HEK293 (cell line): ENCODE data around the gene CASP6.

Experiments
- CTCF ChIA-PET: fragments of 350-600 bp; formaldehyde crosslinking; extraction: SDS; loops from one replicate; lab custom pipeline; 2021; ENCODE audit warnings: antibody characterized with exemption; lab: Yijun Ruan, JAX
- POLR2A ChIA-PET: fragments of 300-600 bp; formaldehyde crosslinking; extraction: SDS; loops from one replicate; lab custom pipeline; 2020; ENCODE audit warnings: antibody characterized with exemption, inconsistent platforms; lab: Yijun Ruan, JAX
- H3K27ac ChIP-seq: fragments of 200-500 bp; sonication (Bioruptor generic); 2 replicates; pipeline ENCODE4 v1.5.1; 2014; ENCODE audit warnings: low read depth, low read length, control low read depth, inconsistent platforms; ENCODE audit errors: extremely low read depth
- H3K36me3 ChIP-seq, 2 experiments: fragments of 200-500 bp in 1 of 2; sonication (Bioruptor generic) in 1 of 2; 1 replicate in 1 of 2; 2 replicates in 1 of 2; pipeline ENCODE4 v1.5.1; 2014 to 2017; ENCODE audit warnings: inconsistent platforms in 2 of 2, low read length in 2 of 2; ENCODE audit not compliant: control insufficient read depth in 2 of 2, insufficient read depth in 1 of 2
- H3K4me1 ChIP-seq: fragments of 200-500 bp; sonication (Bioruptor generic); 2 replicates; pipeline ENCODE4 v1.5.1; 2014; ENCODE audit warnings: mild to moderate bottlenecking, low read length, inconsistent platforms; ENCODE audit not compliant: control insufficient read depth, insufficient read depth
- H3K4me3 ChIP-seq: 2 replicates; pipeline ENCODE4 v1.5.1; 2011; ENCODE audit warnings: low read depth, mild to moderate bottlenecking, control low read depth, low read length, moderate library complexity
- H3K9me3 ChIP-seq: fragments of 200-500 bp; sonication (Bioruptor generic); 2 replicates; pipeline ENCODE4 v1.5.1; 2014; ENCODE audit warnings: low read depth, low read length, inconsistent platforms; ENCODE audit not compliant: control insufficient read depth, insufficient read depth
- BCL11B ChIP-seq: fragments of 450-650 bp; formaldehyde crosslinking; IDR thresholded peaks from 2 replicates; pipeline ENCODE4 v1.5.1; 2016; ENCODE audit warnings: low read depth, missing biosample characterization, missing genetic modification characterization
- EGR2 ChIP-seq: fragments of 450-650 bp; formaldehyde crosslinking; IDR thresholded peaks from 2 replicates; pipeline ENCODE4 v1.5.1; 2016; ENCODE audit warnings: low read depth, missing biosample characterization, missing genetic modification characterization
- GLI4 ChIP-seq: fragments of 450-650 bp; formaldehyde crosslinking; IDR thresholded peaks from 2 replicates; pipeline ENCODE4 v1.5.1; 2016; ENCODE audit warnings: missing biosample characterization, missing genetic modification characterization
- GLIS1 ChIP-seq: fragments of 450-650 bp; formaldehyde crosslinking; IDR thresholded peaks from 2 replicates; pipeline ENCODE4 v1.5.1; 2016; ENCODE audit warnings: missing biosample characterization, missing genetic modification characterization
- GLIS2 ChIP-seq: fragments of 450-650 bp; formaldehyde crosslinking; IDR thresholded peaks from 2 replicates; pipeline ENCODE4 v1.5.1; 2016; ENCODE audit warnings: missing biosample characterization, missing genetic modification characterization
- HOXD13 ChIP-seq: sonication (generic); formaldehyde crosslinking; IDR thresholded peaks from 2 replicates; pipeline ENCODE4 v1.8.0; 2022; ENCODE audit warnings: missing genetic modification reagents, borderline replicate concordance
- OVOL3 ChIP-seq: fragments of 450-650 bp; formaldehyde crosslinking; IDR thresholded peaks from 2 replicates; pipeline ENCODE4 v1.5.1; 2016; ENCODE audit warnings: missing biosample characterization, missing genetic modification characterization
- PRDM1 ChIP-seq: fragments of 450-650 bp; formaldehyde crosslinking; IDR thresholded peaks from 2 replicates; pipeline ENCODE4; 2016; ENCODE audit warnings: missing biosample characterization, missing genetic modification characterization
- SP2 ChIP-seq: fragments of 450-650 bp; formaldehyde crosslinking; IDR thresholded peaks from 2 replicates; pipeline ENCODE4 v1.5.1; 2016; ENCODE audit warnings: missing biosample characterization, missing genetic modification characterization
- SP7 ChIP-seq: fragments of 450-650 bp; formaldehyde crosslinking; IDR thresholded peaks from 2 replicates; pipeline ENCODE4 v1.5.1; 2016; ENCODE audit warnings: missing biosample characterization, missing genetic modification characterization
- ZBTB21 ChIP-seq: fragments of 450-650 bp; formaldehyde crosslinking; IDR thresholded peaks from 2 replicates; pipeline ENCODE4 v1.5.1; 2017; ENCODE audit warnings: missing biosample characterization, missing genetic modification characterization
- ZBTB49 ChIP-seq: fragments of 450-650 bp; formaldehyde crosslinking; IDR thresholded peaks from 2 replicates; pipeline ENCODE4 v1.5.1; 2016; ENCODE audit warnings: missing biosample characterization, missing genetic modification characterization, low read depth
- ZIC2 ChIP-seq: fragments of 450-650 bp; formaldehyde crosslinking; IDR thresholded peaks from 2 replicates; pipeline ENCODE4 v1.5.1; 2016; ENCODE audit warnings: missing biosample characterization, missing genetic modification characterization
- ZNF148 ChIP-seq: fragments of 450-650 bp; formaldehyde crosslinking; IDR thresholded peaks from 2 replicates; pipeline ENCODE4 v1.5.0; 2017; ENCODE audit warnings: missing biosample characterization, missing genetic modification characterization, borderline replicate concordance
- ZNF169 ChIP-seq: fragments of 450-650 bp; formaldehyde crosslinking; IDR thresholded peaks from 2 replicates; pipeline ENCODE4 v1.5.1; 2016; ENCODE audit warnings: missing biosample characterization, missing genetic modification characterization
- ZNF19 ChIP-seq: fragments of 450-650 bp; formaldehyde crosslinking; IDR thresholded peaks from 2 replicates; pipeline ENCODE4; 2016; ENCODE audit warnings: missing biosample characterization, missing genetic modification characterization, low read depth
- ZNF510 ChIP-seq: fragments of 450-650 bp; formaldehyde crosslinking; IDR thresholded peaks from 2 replicates; pipeline ENCODE4 v1.5.1; 2018; ENCODE audit warnings: mild to moderate bottlenecking, missing genetic modification characterization, missing biosample characterization; ENCODE audit not compliant: insufficient replicate concordance
- ZNF549 ChIP-seq: fragments of 450-650 bp; IDR thresholded peaks from 2 replicates; pipeline ENCODE4 v1.5.1; 2018; ENCODE audit warnings: missing biosample characterization, missing genetic modification characterization, mild to moderate bottlenecking, inconsistent platforms, moderate library complexity
- ZNF610 ChIP-seq: fragments of 450-650 bp; formaldehyde crosslinking; IDR thresholded peaks from 2 replicates; pipeline ENCODE4 v1.5.1; 2016; ENCODE audit warnings: missing biosample characterization, missing genetic modification characterization, borderline replicate concordance
- ZNF621 ChIP-seq: fragments of 450-650 bp; formaldehyde crosslinking; IDR thresholded peaks from 2 replicates; pipeline ENCODE4 v1.5.1; 2017; ENCODE audit warnings: missing biosample characterization, missing genetic modification characterization
- ZNF658 ChIP-seq: fragments of 450-650 bp; formaldehyde crosslinking; IDR thresholded peaks from 2 replicates; pipeline ENCODE4; 2016; ENCODE audit warnings: missing biosample characterization, missing genetic modification characterization
- ZNF791 ChIP-seq: fragments of 450-650 bp; formaldehyde crosslinking; IDR thresholded peaks from 2 replicates; pipeline ENCODE4 v1.5.1; 2016; ENCODE audit warnings: missing biosample characterization, missing genetic modification characterization
- ZNF837 ChIP-seq: fragments of 450-650 bp; formaldehyde crosslinking; IDR thresholded peaks from 2 replicates; pipeline ENCODE4 v1.5.1; 2016; ENCODE audit warnings: missing biosample characterization, missing genetic modification characterization
- ZSCAN30 ChIP-seq: fragments of 450-650 bp; IDR thresholded peaks from 2 replicates; pipeline ENCODE4 v1.5.1; 2018; ENCODE audit warnings: missing biosample characterization, mild to moderate bottlenecking, missing genetic modification characterization, moderate library complexity
- ZXDB ChIP-seq: fragments of 450-650 bp; formaldehyde crosslinking; IDR thresholded peaks from 2 replicates; pipeline ENCODE4 v1.5.1; 2016; ENCODE audit warnings: missing biosample characterization, missing genetic modification characterization
- TF ChIP-seq, protein P1 (sequence below): fragments of 450-650 bp; formaldehyde crosslinking; IDR thresholded peaks from 2 replicates; pipeline ENCODE4 v1.5.1; 2016; ENCODE audit warnings: missing biosample characterization, missing genetic modification characterization

CASP6 gene

GRCh38 chr4:109699553-109700225 lies 3.6 kb downstream of the CASP6 start:
- no peaks in the 10 kb centered on the region for H3K9me3 ChIP-seq
- no peak overlapping the region for H3K27ac ChIP-seq
- ChIA-PET POLR2A (no interaction called here), CTCF (interaction anchor here (0.6 kb wide), 2 partner anchors 78 to 275 kb away, joined by 3 to 4 read pairs; no protein-coding TSS in a partner anchor)
- H3K4me3 ChIP-seq = no peak overlapping the region
- TF ChIP-seq HOXD13 (CRISPR knock-in tag) (no peak), ZNF837 (tag by site-specific recombination) (no peak), BCL11B (tag by site-specific recombination) (no peak), PRDM1 (no peak), ZIC2 (tag by site-specific recombination) (peak; percentile 55), GLIS1 (tag by site-specific recombination) (peak; percentile 14; the same call in 1 of the 2 replicates)
- H3K36me3 ChIP-seq = peaks cover 0 to 43% of the 10 kb centered on the region in 2 experiments; a peak in 1 of 3 replicates
- H3K4me1 ChIP-seq = no peaks in the 10 kb centered on the region

DNA sequence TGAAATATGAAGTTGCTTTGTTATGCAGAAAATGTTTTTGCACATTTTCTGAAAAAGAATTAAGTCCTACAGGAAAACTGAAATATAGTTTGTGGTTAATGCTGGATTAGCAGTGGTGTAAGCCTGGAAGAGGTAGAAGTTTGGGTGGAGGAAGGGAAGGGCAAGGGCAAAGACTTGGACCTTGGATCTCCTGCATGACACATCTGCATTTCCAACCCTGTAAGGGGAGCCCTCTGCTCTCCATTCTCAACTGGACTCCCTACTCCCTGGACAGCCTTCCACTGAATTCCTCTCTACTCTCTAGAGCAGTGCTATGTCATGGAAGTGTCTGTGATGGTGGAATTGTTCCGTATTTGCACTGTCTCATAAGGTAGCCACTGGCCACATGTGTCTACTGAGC lies 4.6 kb downstream of the CASP6 start:
- TF ChIP-seq GLIS2 (tag by site-specific recombination) (no peak), ZXDB (tag by site-specific recombination) (no peak), ZNF610 (tag by site-specific recombination) (no peak), ZNF148 (tag by site-specific recombination) (no peak), ZNF658 (tag by site-specific recombination) (no peak), GLI4 (no peak), ZNF549 (tag by site-specific recombination) (no peak), ZNF510 (tag by site-specific recombination) (no peak), ZBTB49 (tag by site-specific recombination) (no peak), ZNF621 (tag by site-specific recombination) (no peak), ZBTB21 (tag by site-specific recombination) (no peak), ZNF791 (tag by site-specific recombination) (no peak), SP7 (tag by site-specific recombination) (no peak), OVOL3 (no peak), ZNF169 (no peak), EGR2 (no peak), SP2 (tag by site-specific recombination) (no peak), ZSCAN30 (tag by site-specific recombination) (no peak), ZNF19 (tag by site-specific recombination) (no peak)
- TF ChIP-seq, protein P1, sequence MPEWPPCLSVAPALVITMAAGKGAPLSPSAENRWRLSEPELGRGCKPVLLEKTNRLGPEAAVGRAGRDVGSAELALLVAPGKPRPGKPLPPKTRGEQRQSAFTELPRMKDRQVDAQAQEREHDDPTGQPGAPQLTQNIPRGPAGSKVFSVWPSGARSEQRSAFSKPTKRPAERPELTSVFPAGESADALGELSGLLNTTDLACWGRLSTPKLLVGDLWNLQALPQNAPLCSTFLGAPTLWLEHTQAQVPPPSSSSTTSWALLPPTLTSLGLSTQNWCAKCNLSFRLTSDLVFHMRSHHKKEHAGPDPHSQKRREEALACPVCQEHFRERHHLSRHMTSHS (tag by site-specific recombination) = no peak
- Histone ChIP-seq H3K4me1 (no peaks in the 10 kb centered on the region), H3K36me3 (peaks cover 0 to 54% of the 10 kb centered on the region in 2 experiments; a peak in 1 of 3 replicates), H3K4me3 (no peak overlapping the region), H3K27ac (no peak overlapping the region), H3K9me3 (no peaks in the 10 kb centered on the region)
- CTCF ChIA-PET = no interaction called here
- POLR2A ChIA-PET = no interaction called here
